T1000 (cell line): Measurements from ENCODE around the gene SIAH3.
"Not testable (repeated sequence)": the region's sequence is repeated elsewhere in the genome, so short reads cannot be mapped to it uniquely, and the experiment has no call there.

ENCODE experiments used
- DNase-seq: peaks from one replicate; lab custom pipeline; 2025; ENCODE audit warnings: mixed read lengths; lab: John Stamatoyannopoulos, UW

Gene SIAH3

DNA sequence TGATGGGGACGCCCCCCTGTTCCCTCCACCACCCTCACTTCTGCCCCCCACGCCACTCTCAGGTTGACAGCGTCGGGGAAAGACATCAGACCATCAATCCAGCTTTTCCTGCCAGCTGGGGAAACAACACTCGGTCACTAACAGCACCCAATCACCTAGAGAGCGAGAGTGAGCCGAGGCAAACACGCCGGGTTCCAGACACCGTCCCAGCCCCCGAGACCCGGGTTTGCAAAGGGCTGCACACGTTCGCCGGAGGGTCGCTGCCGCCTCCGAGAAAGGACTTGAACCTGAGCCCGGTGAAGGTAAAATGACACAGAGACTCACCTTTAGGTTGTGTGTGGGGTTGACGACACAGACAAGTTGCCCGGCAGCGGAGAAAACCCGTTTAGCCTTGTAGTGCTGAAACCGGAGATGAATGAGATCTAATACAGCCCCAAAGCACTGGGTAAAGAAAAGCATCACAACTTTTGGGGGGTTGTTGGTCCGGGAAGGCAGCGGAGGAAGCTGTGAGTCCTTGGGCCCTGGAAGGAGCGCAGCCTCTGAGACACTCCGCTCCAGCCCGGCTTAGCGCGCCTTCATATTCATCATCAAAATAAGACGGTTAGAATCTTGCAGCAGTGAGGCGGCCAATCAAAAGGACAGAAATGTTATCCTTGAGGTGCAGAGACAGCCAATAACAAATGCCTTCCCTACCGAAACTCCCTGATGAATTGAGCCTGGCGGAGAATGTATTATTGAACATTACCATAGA is at the start of gene SIAH3:
SIAH3 (minus strand) TSS at position 583 of the 751 bp plus-strand sequence; CDS start at position 459, 124 bp downstream.
- no peak for DNase-seq

DNA sequence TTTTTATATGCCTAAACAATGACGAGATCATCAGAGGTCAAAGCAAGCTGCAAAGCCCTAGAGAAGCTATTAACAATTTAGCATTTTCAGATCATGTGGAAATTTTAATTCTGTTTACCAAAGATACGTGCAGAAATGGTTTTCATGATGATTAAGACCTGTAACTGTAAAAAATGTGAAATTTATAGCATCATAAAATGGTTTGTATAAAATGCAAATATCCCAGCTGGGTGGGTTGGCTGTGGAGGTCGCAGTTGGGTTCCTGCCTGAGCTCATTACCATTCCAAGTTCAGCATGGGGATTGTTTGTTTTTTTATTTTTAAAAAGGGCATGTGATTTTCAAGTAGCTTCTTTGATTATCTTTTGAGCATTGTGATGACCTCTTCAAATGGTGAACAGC is 47.9 kb upstream of the SIAH3 start:
- DNase-seq, result no peak

DNA sequence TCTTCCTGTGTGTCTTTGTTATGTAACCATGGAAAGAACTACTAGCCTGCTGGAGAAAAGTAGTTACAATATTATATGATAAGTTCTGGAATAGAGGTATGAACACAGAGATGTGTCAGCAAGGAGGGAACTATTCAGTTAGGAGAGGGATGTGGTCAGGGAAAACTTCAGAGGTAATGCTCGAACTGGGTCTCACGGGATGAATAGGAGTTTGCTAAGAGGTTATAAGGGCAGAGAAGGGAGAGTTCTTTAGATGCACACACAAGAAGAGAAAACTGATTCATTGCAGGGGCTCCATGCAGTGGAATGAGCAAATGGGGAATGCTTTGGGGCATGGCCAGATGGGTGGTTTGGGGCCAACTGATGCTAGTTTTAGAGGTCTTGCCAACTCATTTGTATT is 46.0 kb upstream of the SIAH3 start:
- no peak for DNase-seq

DNA sequence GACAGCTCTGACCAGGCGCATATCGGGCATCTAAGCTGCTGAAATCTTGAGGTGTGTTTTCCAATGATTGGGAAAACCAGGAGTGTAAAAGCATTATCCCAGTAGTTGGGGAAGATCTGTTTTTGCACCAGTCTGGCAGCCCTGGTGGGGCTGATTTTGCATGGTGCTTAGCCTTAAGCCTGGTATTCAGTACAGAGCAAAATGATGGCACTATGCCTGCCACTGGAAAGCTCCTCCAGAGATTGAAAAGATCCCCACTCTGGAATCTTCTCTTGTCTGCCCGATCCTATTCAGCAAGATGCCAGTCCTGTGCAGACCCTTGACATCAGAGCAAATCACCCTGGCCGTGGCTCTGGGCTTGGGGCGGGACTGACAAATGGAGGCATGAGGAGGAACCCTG is 44.7 kb upstream of the SIAH3 start:
- no peak for DNase-seq

- DNase-seq, result no peak
Measured at GRCh38 chr13:45895881-45896280, 44.3 kb upstream of the SIAH3 start.

DNA sequence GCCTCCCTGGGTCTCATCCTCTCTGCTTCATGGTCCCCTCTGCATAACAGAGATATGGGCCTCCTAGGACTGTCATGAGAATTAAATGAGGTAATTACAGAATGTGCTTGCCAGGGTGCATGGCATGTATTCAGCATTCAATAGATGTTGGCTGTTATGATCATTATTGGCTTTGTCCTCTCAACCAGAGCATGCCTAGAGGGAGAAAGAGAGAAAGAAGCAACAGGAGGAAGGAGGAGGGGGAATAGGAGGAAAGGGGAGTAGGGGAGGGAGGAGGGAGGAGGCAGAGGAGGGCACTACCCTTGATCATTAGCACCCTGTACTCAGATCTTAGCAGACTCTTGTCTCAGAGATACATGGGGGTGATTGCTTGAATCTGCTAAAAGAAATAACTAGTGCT is 41.0 kb upstream of the SIAH3 start:
- DNase-seq, result no peak

DNA sequence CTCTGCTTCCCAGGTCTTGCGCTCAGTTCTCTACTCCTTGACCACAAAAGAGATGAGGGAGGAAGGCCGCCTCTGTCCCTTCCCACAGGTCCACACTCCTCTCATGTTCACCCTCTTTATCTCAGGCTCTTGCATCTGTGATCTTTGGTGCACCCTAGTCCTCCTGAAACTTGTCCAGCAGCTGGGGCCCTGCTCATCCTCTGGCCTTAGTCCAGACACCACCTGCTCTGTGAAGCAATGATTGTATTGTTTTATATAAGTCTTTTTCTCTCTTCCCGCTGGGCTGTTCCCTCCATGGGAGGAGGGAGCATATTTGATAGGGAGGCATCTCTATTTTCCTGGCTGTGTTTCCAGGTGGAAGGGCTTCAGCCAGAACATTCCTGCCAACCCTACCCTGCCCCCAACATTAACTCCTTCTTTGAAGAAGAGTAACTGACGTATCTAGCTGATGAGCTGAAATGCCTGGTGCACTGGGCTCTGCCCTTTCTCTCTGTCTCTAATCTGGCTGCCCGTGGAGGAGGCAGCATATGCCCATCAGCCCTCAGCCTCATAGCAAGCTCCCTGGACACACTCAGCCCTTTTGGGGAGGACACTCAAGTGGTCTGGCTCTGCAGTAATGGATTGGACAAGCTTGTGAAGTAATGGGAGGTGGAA is 38.2 kb upstream of the SIAH3 start:
- DNase-seq, result no peak

DNA sequence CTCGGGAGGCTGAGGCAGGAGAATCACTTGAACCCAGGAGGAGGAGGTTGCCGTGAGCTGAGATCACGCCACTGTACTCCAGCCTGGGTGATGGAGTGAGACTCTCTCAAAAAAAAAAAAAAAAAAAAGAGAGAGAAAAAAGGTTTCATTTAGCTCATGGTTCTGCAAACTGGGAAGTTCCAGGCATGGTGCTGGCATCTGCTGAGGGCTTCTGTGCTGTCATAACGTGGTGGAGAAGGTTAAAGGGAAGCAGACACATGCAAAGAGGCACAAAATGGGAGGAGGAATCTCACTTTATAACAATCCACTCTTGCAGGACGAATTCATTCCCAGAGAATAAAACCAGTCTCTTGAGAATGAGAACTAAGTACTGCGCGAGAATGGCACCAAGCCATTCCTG is 34.9 kb upstream of the SIAH3 start:
- DNase-seq, result no peak

DNA sequence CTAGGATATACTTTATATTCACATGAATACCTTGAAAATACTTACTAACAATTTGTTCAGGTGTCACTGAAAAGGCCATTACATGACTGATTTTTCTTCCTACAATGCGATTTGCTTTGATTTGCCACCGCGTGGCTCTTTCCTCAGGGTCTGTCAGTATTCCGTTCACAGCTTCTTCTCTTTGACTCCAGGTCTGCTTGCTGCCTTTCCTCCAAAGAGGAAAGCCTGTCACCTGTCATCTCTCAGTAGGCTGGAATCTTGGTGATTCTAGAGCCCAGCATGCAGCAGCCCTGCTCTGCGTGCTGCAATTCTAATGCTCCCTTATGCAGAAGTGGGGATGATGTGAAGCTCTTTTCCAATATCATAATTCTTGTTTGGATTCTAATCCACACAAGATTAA is 33.6 kb upstream of the SIAH3 start:
- no peak for DNase-seq

GRCh38 chr13:45882626-45883025 is 31.1 kb upstream of the SIAH3 start:
- no peak for DNase-seq

GRCh38 chr13:45881353-45881752 is 29.8 kb upstream of the SIAH3 start:
- DNase-seq, result no peak

DNA sequence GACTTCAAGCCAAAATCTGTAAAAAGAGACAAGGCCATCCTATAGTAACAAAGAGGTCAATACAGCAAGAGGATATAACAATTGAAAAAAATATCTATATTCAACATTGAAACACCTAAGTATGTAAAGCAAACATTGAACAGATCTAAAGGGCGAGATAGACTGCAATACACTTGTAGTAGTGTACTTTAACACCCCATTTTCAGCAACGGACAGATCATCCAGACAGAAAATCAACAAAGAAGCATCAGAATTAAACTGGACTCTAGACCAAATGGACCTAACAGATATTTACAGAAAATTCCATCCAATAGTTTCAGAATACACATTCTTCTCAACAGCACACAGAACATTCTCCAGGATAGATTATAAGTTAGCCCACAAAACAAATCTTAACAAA is 28.7 kb upstream of the SIAH3 start:
- DNase-seq, result no peak

DNA sequence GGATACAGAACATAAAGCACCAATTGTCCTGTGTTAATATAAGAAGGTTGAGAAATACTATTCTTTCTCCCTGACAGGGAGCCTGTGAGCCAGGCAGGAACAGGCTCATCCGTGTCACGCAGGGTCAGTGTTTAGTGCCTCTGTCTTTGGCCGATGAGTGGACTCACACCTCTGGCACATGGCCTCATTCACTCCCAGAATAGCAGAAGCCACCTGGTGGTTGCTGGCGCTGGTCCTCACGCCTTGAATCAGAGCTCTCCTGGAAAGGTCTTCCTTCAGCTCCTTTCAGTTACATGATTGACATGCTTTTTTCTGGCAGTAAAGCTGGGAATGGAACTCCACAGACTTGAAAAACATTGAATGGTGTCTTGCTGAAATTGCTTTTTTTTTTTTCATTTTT is 28.1 kb upstream of the SIAH3 start:
- DNase-seq, result no peak

- no peak for DNase-seq
Measured at GRCh38 chr13:45878966-45879365, 27.4 kb upstream of the SIAH3 start.

- DNase-seq, result no peak
Measured at GRCh38 chr13:45876781-45877180, 25.2 kb upstream of the SIAH3 start.

DNA sequence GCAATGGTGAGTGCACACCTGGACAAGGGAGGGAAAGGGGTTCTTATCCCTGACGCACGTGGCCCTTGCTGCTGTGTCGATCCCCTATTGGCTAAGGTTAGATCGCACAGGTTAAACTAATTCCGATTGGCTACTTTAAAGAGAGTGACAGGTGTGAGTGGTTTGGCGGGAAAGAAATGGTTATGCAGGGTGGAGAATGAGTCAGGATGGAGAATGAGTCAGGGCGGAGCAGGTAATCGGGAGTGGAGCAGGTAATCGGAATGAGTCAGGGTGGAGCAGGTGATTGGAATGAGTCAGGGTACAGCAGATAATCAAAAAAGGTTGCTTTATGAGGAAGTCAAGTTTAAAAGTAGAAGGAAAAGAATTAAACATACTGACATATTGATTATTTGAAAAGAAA is 24.4 kb upstream of the SIAH3 start:
- no peak for DNase-seq

DNA sequence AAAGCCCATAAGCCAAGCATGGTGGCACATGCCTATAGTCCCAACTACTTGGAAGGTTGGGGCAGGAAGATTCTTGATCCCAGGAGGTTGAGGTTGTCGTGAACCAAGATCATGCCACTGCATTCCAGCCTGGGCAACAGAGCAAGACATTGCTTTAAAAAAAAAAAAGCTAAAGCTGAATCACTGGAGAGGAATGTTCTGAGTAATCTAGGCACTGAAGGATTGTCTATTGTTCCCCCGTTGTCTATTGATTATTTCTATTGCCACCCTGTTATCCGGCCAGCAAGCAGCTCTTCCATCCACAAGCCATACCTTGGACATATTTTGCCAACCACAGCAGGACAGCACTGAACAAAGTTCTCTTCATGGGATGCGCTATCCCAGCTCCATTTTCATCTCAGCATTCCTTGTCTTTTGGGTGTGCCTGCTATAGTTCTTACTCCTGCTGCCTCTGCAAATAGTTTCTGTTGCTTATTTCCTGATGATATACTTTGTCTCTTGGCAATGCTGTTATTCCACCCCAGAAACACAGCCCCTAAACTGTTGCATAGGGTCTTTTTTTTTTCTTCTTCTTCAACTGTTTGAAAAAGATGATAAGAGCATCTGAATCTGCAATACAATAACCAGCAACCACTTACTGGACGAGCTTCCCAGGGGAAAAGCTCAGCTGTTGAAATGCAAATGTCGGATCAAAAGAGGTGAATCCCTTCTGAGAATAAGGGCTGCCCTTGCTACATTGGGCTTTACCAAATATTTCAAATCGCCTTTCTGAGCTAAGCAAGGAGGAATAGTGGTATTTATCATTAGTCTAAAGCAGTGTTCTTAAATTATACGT is 22.2 kb upstream of the SIAH3 start:
- no peak for DNase-seq

- no peak for DNase-seq
Measured at GRCh38 chr13:45872566-45872965, 21.0 kb upstream of the SIAH3 start.

DNA sequence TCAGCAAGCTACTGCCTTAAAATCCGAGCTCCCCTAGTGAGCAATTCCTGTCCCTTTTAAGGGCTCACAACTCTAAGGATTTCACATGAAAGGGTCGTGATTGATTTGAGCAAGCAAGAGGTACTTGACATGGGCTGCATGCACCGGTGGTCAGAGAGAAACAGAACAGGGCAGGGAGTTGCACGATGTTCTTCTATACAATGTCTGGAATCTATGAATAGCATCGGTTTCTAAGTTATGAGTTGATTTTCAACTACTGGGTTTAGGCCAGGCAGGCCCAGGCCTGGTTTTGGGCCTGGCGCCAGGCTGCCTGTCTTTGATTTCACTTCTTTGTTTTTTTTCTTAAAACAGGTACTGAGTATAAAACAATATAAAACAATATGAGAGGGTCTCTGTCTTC is 19.6 kb upstream of the SIAH3 start:
- DNase-seq, result not testable (repeated sequence)

- DNase-seq, result no peak
Measured at GRCh38 chr13:45870232-45870631, 18.7 kb upstream of the SIAH3 start.

GRCh38 chr13:45865414-45865813 is 13.9 kb upstream of the SIAH3 start:
- no peak for DNase-seq

GRCh38 chr13:45863709-45864590 is 12.4 kb upstream of the SIAH3 start:
- no peak for DNase-seq
